HCT116 (cell line): ENCODE data around the gene SPSB1.

ENCODE experiments used
- JUND ChIP-seq: IDR thresholded peaks from 2 replicates; pipeline ENCODE4 v1.6.1; 2012
- POLR2A ChIP-seq: IDR thresholded peaks from 2 replicates; pipeline ENCODE4 v1.7.0; 2011; ENCODE audit warnings: borderline replicate concordance; ENCODE audit not compliant: insufficient read depth, insufficient read length; ENCODE audit errors: extremely low read depth
- POLR2AphosphoS5 ChIP-seq: IDR thresholded peaks from 2 replicates; pipeline ENCODE4 v1.6.1; 2011; ENCODE audit warnings: mild to moderate bottlenecking, low read depth, low read length, moderate library complexity
- SIN3A ChIP-seq: IDR thresholded peaks from 2 replicates; pipeline ENCODE4 v1.6.1; 2012; ENCODE audit warnings: low read depth
- ZNF274 ChIP-seq: fragments of 200-500 bp; sonication (Bioruptor generic); IDR thresholded peaks from 2 replicates; pipeline ENCODE4 v1.6.1; 2014; ENCODE audit warnings: mild to moderate bottlenecking, low read depth, low read length, inconsistent platforms

DNA sequence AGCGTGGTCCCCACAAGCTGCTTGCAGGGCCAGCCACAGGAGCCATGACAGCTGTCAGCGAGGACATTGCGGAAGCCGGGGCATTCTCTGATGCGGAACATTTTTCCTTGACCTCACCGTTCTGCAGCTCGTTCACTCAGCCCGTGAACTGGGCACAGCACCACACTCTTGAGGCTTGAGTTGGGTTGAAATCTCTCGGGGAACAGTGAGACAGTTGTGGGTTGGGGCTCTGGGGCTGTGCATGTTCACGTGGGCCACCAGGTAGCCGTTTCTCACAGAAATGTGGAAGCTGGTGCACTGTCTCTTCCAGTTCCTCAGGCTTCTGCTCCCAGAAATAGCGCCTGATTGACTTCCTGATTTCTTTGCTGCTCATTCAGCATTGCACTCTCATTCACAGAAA is 69.8 kb downstream of the SPSB1 start:
- TF ChIP-seq JUND = no peak
- TF ChIP-seq SIN3A = no peak
- no peak for TF ChIP-seq POLR2A
- TF ChIP-seq ZNF274 = no peak
- no peak for TF ChIP-seq POLR2AphosphoS5
